HEK293 (cell line): Measurements from ENCODE around the gene INHA.

ENCODE experiments used
- CTCF ChIA-PET: fragments of 350-600 bp; formaldehyde crosslinking; extraction: SDS; loops from one replicate; lab custom pipeline; 2021; ENCODE audit warnings: antibody characterized with exemption; lab: Yijun Ruan, JAX
- POLR2A ChIA-PET: fragments of 300-600 bp; formaldehyde crosslinking; extraction: SDS; loops from one replicate; lab custom pipeline; 2020; ENCODE audit warnings: antibody characterized with exemption, inconsistent platforms; lab: Yijun Ruan, JAX
- H3K27ac ChIP-seq: fragments of 200-500 bp; sonication (Bioruptor generic); 2 replicates; pipeline ENCODE4 v1.5.1; 2014; ENCODE audit warnings: low read depth, low read length, control low read depth, inconsistent platforms; ENCODE audit errors: extremely low read depth
- H3K36me3 ChIP-seq, 2 experiments: fragments of 200-500 bp in 1 of 2; sonication (Bioruptor generic) in 1 of 2; 1 replicate in 1 of 2; 2 replicates in 1 of 2; pipeline ENCODE4 v1.5.1; 2014 to 2017; ENCODE audit warnings: inconsistent platforms in 2 of 2, low read length in 2 of 2; ENCODE audit not compliant: control insufficient read depth in 2 of 2, insufficient read depth in 1 of 2
- H3K4me1 ChIP-seq: fragments of 200-500 bp; sonication (Bioruptor generic); 2 replicates; pipeline ENCODE4 v1.5.1; 2014; ENCODE audit warnings: mild to moderate bottlenecking, low read length, inconsistent platforms; ENCODE audit not compliant: control insufficient read depth, insufficient read depth
- H3K4me3 ChIP-seq: 2 replicates; pipeline ENCODE4 v1.5.1; 2011; ENCODE audit warnings: low read depth, mild to moderate bottlenecking, control low read depth, low read length, moderate library complexity
- H3K9me3 ChIP-seq: fragments of 200-500 bp; sonication (Bioruptor generic); 2 replicates; pipeline ENCODE4 v1.5.1; 2014; ENCODE audit warnings: low read depth, low read length, inconsistent platforms; ENCODE audit not compliant: control insufficient read depth, insufficient read depth
- KLF10 ChIP-seq: fragments of 450-650 bp; IDR thresholded peaks from 2 replicates; pipeline ENCODE4 v1.5.1; 2018; ENCODE audit warnings: missing biosample characterization, mild to moderate bottlenecking, missing genetic modification characterization
- REST ChIP-seq: fragments of 450-650 bp; formaldehyde crosslinking; IDR thresholded peaks from 2 replicates; pipeline ENCODE4 v1.5.1; 2016; ENCODE audit warnings: missing biosample characterization, missing genetic modification characterization
- ZBTB1 ChIP-seq: fragments of 450-650 bp; formaldehyde crosslinking; IDR thresholded peaks from 2 replicates; pipeline ENCODE4 v1.5.1; 2016; ENCODE audit warnings: missing biosample characterization, missing genetic modification characterization
- ZBTB11 ChIP-seq: fragments of 450-650 bp; formaldehyde crosslinking; conservative IDR thresholded peaks from 2 replicates; pipeline ENCODE4 v1.5.1; 2016; ENCODE audit warnings: low read depth, missing biosample characterization, missing genetic modification characterization
- ZBTB20 ChIP-seq: fragments of 450-650 bp; formaldehyde crosslinking; IDR thresholded peaks from 2 replicates; pipeline ENCODE4 v1.5.1; 2016; ENCODE audit warnings: missing biosample characterization, missing genetic modification characterization
- ZBTB21 ChIP-seq: fragments of 450-650 bp; formaldehyde crosslinking; IDR thresholded peaks from 2 replicates; pipeline ENCODE4 v1.5.1; 2017; ENCODE audit warnings: missing biosample characterization, missing genetic modification characterization
- ZFP37 ChIP-seq: fragments of 450-650 bp; formaldehyde crosslinking; IDR thresholded peaks from 2 replicates; pipeline ENCODE4 v1.5.1; 2016; ENCODE audit warnings: missing biosample characterization, missing genetic modification characterization
- ZNF155 ChIP-seq: fragments of 450-650 bp; formaldehyde crosslinking; IDR thresholded peaks from 2 replicates; pipeline ENCODE4 v1.5.1; 2016; ENCODE audit warnings: missing biosample characterization, missing genetic modification characterization
- ZNF16 ChIP-seq: fragments of 450-650 bp; formaldehyde crosslinking; IDR thresholded peaks from 2 replicates; pipeline ENCODE4 v1.5.1; 2016; ENCODE audit warnings: low read depth, missing biosample characterization, missing genetic modification characterization
- ZNF174 ChIP-seq: fragments of 450-650 bp; formaldehyde crosslinking; IDR thresholded peaks from 2 replicates; pipeline ENCODE4 v1.5.0; 2017; ENCODE audit warnings: missing biosample characterization, mild to moderate bottlenecking, missing genetic modification characterization
- ZNF19 ChIP-seq: fragments of 450-650 bp; formaldehyde crosslinking; IDR thresholded peaks from 2 replicates; pipeline ENCODE4; 2016; ENCODE audit warnings: missing biosample characterization, missing genetic modification characterization, low read depth
- ZNF510 ChIP-seq: fragments of 450-650 bp; formaldehyde crosslinking; IDR thresholded peaks from 2 replicates; pipeline ENCODE4 v1.5.1; 2018; ENCODE audit warnings: mild to moderate bottlenecking, missing genetic modification characterization, missing biosample characterization; ENCODE audit not compliant: insufficient replicate concordance
- ZNF548 ChIP-seq: fragments of 450-650 bp; formaldehyde crosslinking; IDR thresholded peaks from 2 replicates; pipeline ENCODE4 v1.5.1; 2016; ENCODE audit warnings: missing biosample characterization, missing genetic modification characterization
- ZNF600 ChIP-seq: fragments of 450-650 bp; formaldehyde crosslinking; IDR thresholded peaks from 2 replicates; pipeline ENCODE4 v1.5.1; 2016; ENCODE audit warnings: missing biosample characterization, missing genetic modification characterization
- ZNF621 ChIP-seq: fragments of 450-650 bp; formaldehyde crosslinking; IDR thresholded peaks from 2 replicates; pipeline ENCODE4 v1.5.1; 2017; ENCODE audit warnings: missing biosample characterization, missing genetic modification characterization
- ZSCAN18 ChIP-seq: fragments of 450-650 bp; formaldehyde crosslinking; IDR thresholded peaks from 2 replicates; pipeline ENCODE4 v1.5.1; 2016; ENCODE audit warnings: missing biosample characterization, missing genetic modification characterization
- ZSCAN30 ChIP-seq: fragments of 450-650 bp; IDR thresholded peaks from 2 replicates; pipeline ENCODE4 v1.5.1; 2018; ENCODE audit warnings: missing biosample characterization, mild to moderate bottlenecking, missing genetic modification characterization, moderate library complexity
- TF ChIP-seq, protein P1 (sequence below): IDR thresholded peaks from 2 replicates; pipeline ENCODE4 v1.6.1; 2011; ENCODE audit warnings: mild to moderate bottlenecking, low read depth, low read length, borderline replicate concordance
- TF ChIP-seq, protein P2 (sequence below): sonication (generic); formaldehyde crosslinking; IDR thresholded peaks from 2 replicates; pipeline ENCODE4 v1.8.1; 2022; ENCODE audit warnings: mild to moderate bottlenecking, moderate library complexity, missing genetic modification reagents
- TF ChIP-seq, protein P3 (sequence below): fragments of 450-650 bp; formaldehyde crosslinking; IDR thresholded peaks from 2 replicates; pipeline ENCODE4 v1.5.1; 2016; ENCODE audit warnings: missing biosample characterization, missing genetic modification characterization
- TF ChIP-seq, protein P4 (sequence below): fragments of 450-650 bp; formaldehyde crosslinking; IDR thresholded peaks from 2 replicates; pipeline ENCODE4; 2016; ENCODE audit warnings: missing biosample characterization, missing genetic modification characterization

The INHA gene

DNA sequence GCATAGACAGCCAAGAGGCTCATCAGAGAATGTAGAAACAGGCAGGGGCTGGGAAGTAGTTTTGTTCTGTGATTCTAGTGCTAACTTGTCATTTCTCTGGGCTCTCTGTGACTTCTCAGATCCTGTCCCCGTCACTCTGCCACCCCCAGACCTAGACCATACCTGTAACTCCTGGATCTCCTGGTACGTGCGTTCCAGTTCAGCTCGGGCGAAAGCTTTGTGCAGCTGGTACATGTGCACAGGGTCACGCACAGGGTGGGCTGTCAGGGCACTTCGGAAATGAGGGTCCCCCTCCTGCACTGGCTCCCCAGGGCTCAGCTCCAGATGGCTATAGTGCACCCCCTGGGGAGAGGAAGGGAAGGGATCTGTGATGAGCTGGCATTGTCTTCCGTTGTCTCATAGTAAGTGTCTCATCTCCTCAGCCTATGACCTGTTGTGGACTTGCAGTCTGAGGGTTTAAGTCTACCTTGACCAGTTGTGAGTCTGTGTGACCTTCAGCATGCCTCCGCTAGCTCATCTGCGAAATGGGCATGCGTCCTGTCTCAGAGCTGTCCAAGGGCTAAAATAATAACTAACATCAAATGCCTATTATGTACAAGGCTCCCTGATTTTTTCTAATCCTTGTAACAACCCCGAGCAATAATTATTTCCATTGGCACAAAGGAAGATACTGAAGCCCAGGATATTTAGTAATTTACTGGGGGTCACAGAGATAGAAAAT lies 31.2 kb upstream of the INHA start (continued):
- TF ChIP-seq ZNF621 = no peak

- Histone ChIP-seq H3K27ac (no peak overlapping the region), H3K4me1 (no peaks in the 10 kb centered on the region), H3K9me3 (no peaks in the 10 kb centered on the region), H3K4me3 (peak overlapping the region; percentile 25), H3K36me3 (peaks cover 0 to 32% of the 10 kb centered on the region in 2 experiments; a peak in 1 of 3 replicates)
- CTCF ChIA-PET = interaction anchor here (0.5 to 7.2 kb wide), 82 partner anchors 10 to 1789 kb away, joined by 3 to 112 read pairs (median 4); partner anchors contain the start of genes GMPPA, INHA, OBSL1 and STK11IP
- POLR2A ChIA-PET = interaction anchor here (0.5 to 1.1 kb wide), 5 partner anchors 30 to 95 kb away, joined by 3 to 8 read pairs (median 3); partner anchors contain the start of genes GMPPA, INHA and OBSL1
- TF ChIP-seq, protein P1, sequence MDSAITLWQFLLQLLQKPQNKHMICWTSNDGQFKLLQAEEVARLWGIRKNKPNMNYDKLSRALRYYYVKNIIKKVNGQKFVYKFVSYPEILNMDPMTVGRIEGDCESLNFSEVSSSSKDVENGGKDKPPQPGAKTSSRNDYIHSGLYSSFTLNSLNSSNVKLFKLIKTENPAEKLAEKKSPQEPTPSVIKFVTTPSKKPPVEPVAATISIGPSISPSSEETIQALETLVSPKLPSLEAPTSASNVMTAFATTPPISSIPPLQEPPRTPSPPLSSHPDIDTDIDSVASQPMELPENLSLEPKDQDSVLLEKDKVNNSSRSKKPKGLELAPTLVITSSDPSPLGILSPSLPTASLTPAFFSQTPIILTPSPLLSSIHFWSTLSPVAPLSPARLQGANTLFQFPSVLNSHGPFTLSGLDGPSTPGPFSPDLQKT = no peak
- TF ChIP-seq ZNF16 (tag by site-specific recombination) (no peak), ZSCAN18 (tag by site-specific recombination) (no peak), ZNF174 (tag by site-specific recombination) (no peak), ZNF19 (tag by site-specific recombination) (no peak), ZBTB11 (tag by site-specific recombination) (no peak), KLF10 (no peak), ZNF548 (tag by site-specific recombination) (no peak), ZSCAN30 (tag by site-specific recombination) (no peak), ZBTB21 (no peak), ZBTB1 (no peak), ZNF155 (no peak), ZBTB20 (peak; percentile 51; the same call in 1 of the 2 replicates), ZNF600 (peak; percentile 55), REST (0 out of 2 replicates have a peak, but pooled peaks have one; percentile 15), ZFP37 (tag by site-specific recombination) (peak; percentile 90), ZNF510 (tag by site-specific recombination) (no peak)
- TF ChIP-seq, protein P2, sequence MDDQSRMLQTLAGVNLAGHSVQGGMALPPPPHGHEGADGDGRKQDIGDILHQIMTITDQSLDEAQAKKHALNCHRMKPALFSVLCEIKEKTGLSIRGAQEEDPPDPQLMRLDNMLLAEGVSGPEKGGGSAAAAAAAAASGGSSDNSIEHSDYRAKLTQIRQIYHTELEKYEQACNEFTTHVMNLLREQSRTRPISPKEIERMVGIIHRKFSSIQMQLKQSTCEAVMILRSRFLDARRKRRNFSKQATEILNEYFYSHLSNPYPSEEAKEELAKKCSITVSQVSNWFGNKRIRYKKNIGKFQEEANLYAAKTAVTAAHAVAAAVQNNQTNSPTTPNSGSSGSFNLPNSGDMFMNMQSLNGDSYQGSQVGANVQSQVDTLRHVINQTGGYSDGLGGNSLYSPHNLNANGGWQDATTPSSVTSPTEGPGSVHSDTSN (CRISPR knock-in tag) = no peak
- TF ChIP-seq, protein P3, sequence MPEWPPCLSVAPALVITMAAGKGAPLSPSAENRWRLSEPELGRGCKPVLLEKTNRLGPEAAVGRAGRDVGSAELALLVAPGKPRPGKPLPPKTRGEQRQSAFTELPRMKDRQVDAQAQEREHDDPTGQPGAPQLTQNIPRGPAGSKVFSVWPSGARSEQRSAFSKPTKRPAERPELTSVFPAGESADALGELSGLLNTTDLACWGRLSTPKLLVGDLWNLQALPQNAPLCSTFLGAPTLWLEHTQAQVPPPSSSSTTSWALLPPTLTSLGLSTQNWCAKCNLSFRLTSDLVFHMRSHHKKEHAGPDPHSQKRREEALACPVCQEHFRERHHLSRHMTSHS (tag by site-specific recombination) = no peak
- TF ChIP-seq, protein P4, sequence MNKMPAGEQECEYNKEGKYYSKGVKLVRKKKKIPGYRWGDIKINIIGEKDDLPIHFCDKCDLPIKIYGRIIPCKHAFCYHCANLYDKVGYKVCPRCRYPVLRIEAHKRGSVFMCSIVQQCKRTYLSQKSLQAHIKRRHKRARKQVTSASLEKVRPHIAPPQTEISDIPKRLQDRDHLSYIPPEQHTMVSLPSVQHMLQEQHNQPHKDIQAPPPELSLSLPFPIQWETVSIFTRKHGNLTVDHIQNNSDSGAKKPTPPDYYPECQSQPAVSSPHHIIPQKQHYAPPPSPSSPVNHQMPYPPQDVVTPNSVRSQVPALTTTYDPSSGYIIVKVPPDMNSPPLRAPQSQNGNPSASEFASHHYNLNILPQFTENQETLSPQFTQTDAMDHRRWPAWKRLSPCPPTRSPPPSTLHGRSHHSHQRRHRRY (tag by site-specific recombination) = no peak
These were observed 30.4 kb upstream of the INHA start for GRCh38 chr2:219541611-219542180.
